ENCODE data around the gene TP73.

DNA sequence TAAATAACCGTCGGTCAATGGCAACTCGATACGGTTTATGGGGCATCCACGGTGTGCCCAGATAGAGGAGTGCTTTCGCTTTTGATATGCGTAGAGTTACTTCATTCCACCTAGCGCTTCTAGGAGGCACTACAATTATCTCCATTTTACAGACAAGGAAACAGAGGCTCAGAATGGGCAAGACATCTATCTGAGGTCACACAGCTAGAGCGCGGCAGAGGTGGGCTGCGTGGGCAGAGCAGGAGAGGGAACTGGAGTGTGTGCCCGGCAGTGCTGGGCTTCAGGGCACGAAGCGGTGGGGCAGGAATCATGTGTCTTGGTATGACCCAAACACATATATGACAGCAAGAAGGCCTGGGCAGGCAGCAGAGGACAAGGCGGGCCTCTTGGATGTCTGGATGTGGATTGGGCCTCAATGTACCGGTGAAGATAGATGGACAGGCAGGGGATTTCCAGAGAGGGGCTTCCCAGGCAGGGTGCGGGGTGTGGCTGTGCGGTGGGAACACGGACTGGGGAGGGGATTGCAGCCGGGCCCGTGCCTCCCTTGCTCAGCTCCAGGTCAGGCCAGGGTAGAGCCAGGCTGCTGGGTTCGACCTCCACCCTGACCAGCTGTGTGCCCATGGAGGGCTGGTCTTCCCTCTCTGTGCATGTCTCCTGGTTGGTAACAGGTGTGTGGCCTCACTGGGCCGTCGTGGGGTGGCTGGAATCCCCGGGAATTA is 21.2 kb downstream of the TP73 start:
- no peak for TF ChIP-seq POLR2A (IDR thresholded peaks at IDR 0.05; ENCODE audit: low read length)
- TF ChIP-seq GATA1 (IDR thresholded peaks at IDR 0.05; ENCODE audit: low read depth, low read length): no peak
